Aorta (tissue), 5 donors: ENCODE results near the gene PMVK. TPM values are rescaled to one million over a fixed set of nuclear protein-coding genes. Genes with fewer than 3 reads are reported as not detected.

ENCODE experiments used
- ATAC-seq: fragments of 200-7000 bp; cut with Tn5 transposase; one replicate; pipeline ENCODE4 v1.9.1; 2022; ENCODE audit warnings: moderate library complexity; ENCODE audit not compliant: low FRiP score
- DNase-seq, 2 donors: peaks; one replicate each; pipeline ENCODE4 v3.0.0-alpha.2; 2020
- H3K27ac ChIP-seq, 2 donors: one replicate each; pipeline ENCODE4 v1.5.1; 2013; ENCODE audit warnings: low read length in 2 of 2, mild to moderate bottlenecking in 2 of 2, moderate library complexity in 2 of 2, control low read depth in 1 of 2, inconsistent platforms in 1 of 2, low read depth in 1 of 2
- H3K27me3 ChIP-seq, 2 donors: one replicate each; pipeline ENCODE4 v1.6.1; 2013; ENCODE audit warnings: control low read depth in 1 of 2, low read length in 1 of 2, mild to moderate bottlenecking in 1 of 2, moderate library complexity in 1 of 2; ENCODE audit not compliant: insufficient read depth in 2 of 2, control insufficient read depth in 1 of 2
- H3K36me3 ChIP-seq, 2 donors: one replicate each; pipeline ENCODE4 v1.6.1; 2013; ENCODE audit warnings: control low read depth in 1 of 2, low read length in 1 of 2, mild to moderate bottlenecking in 1 of 2; ENCODE audit not compliant: insufficient read depth in 2 of 2, control insufficient read depth in 1 of 2
- H3K4me1 ChIP-seq, 2 donors: one replicate each; pipeline ENCODE4 v1.6.1; 2013; ENCODE audit warnings: low read length in 2 of 2, control low read depth in 1 of 2, mild to moderate bottlenecking in 1 of 2, moderate library complexity in 1 of 2; ENCODE audit not compliant: insufficient read depth in 2 of 2, control insufficient read depth in 1 of 2
- H3K4me3 ChIP-seq, 2 donors: one replicate each; pipeline ENCODE4 v1.5.1; 2013; ENCODE audit warnings: low read length in 2 of 2, control low read depth in 1 of 2, mild to moderate bottlenecking in 1 of 2
- H3K9me3 ChIP-seq: one replicate; pipeline ENCODE4 v1.6.1; 2013; ENCODE audit warnings: mild to moderate bottlenecking, low read length; ENCODE audit not compliant: control insufficient read depth
- WGBS, 2 donors: extraction: QIAGEN DNeasy Blood & Tissue Kit; methylation state at CpG; one replicate each; pipeline ENCODE4 v1.1.7; 2013; 5-methylcytosine and 5-hydroxymethylcytosine counted together
- intact Hi-C, 2 donors: fragments of 100-400 bp; cut with DNase I; formaldehyde crosslinking; loops; one replicate each; pipeline versions ENCODE4 v1.14.2 to v1.15.0; 2022
- microRNA-seq, 2 donors: library from miRNA; unstranded; fragments of <30 nt; microRNA quantifications; one replicate each; pipeline ENCODE4 v1.2.0, GENCODE V29; 2020
- polyA plus RNA-seq, 2 donors: library from polyadenylated mRNA; stranded (reverse); fragments of 200-250 nt; gene quantifications; one replicate each; pipeline ENCODE4 v1.2.3, GENCODE V29; 2013
- total RNA-seq, 2 donors: library from RNA; stranded (reverse); fragmentation: NEBNext Ultra II Directional; extraction: Animal tissue kit (Norgen Biotek cat#: 25700); gene quantifications; one replicate each; pipeline ENCODE4 v1.2.1, GENCODE V29; 2021
- donor health status: healthy with polysubstance abuse.
- donor health status: Bipolar disorder and iron deficiency.
- donor health status: DM: no; HTN: no; CAD: no.
- donor health status: DM: no; HTN: no; CAD: no.
- donor health status: DM: yes; HTN: yes; CAD: no.

The PMVK gene
- total and polyA plus RNA-seq, 4 donors = 21.9 to 52.7 (median 33.8) TPM

DNA sequence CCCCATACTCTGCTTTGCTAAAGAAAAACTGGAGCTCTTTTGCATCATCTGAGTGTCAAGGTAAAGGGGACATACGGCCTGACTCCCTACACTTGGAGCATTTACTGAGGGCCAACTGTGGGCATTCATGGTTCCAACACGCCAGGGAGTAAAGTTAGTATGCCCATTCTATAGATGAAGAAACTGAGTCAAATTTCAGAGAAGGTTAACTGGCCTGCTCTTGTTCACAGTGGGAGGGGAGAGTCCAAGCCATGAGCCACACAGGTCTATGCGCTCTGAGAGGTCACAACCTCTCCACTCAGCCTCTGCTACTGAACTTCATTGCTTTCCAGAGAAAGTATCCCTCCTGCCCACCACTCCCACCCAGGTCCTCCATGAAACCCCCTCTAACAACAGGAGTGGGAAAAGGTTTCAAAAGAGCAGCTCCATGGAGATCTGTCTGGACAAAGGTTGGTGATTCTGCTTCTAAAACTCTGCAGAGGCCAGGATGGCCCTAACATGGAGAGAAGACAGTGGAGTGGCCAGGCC is 59.6 kb downstream of the PMVK start:
- Histone ChIP-seq H3K4me1 (no peaks in the 10 kb centered on the region), H3K9me3 (no peaks in the 10 kb centered on the region), H3K4me3 (no peak overlapping the region), H3K27me3 (peaks cover 0 to 1% of the 10 kb centered on the region in 2 donors), H3K36me3 (no peaks in the 10 kb centered on the region), H3K27ac (no peak overlapping the region)
- intact Hi-C loops = loop anchor here (5.0 kb wide), 1 partner anchor 395 kb away; no protein-coding TSS in a partner anchor
- ATAC-seq = no peak
- peak in 1 of 2 donors; percentile 15 for DNase-seq
- WGBS, 2 donors = 57 to 75% methylated on average over 3 of the region's 3 CpGs

Small RNAs within 50 kb of the gene (microRNA-seq; reads per million reads assigned to microRNA genes)
- gene MIR4258 = 0 to 2.0 reads per million in 2 donors

Other genes with a start within 250 kb of the PMVK start
- gene KCNN3, start 66.4 kb downstream of the PMVK start, total RNA-seq = 1 to 10 TPM; 3.2 to 4.7 TPM
- gene KCNN3, start 66.4 kb downstream of the PMVK start, polyA plus RNA-seq = under 1 TPM; 0.08 to 0.50 TPM
- gene PBXIP1, start 19.4 kb upstream of the PMVK start, total RNA-seq = 100 to 1,000 TPM; 106 to 119 TPM
- 100 to 1,000 TPM in 1 of 2 donors, 10 to 100 TPM in 1; 95.3 to 169 TPM for gene PBXIP1, start 19.4 kb upstream of the PMVK start, polyA plus RNA-seq
- 10 to 100 TPM; 17.3 to 23.6 TPM for gene PYGO2, start 25.1 kb upstream of the PMVK start, total RNA-seq
- 10 to 100 TPM; 11.6 to 16.6 TPM for gene PYGO2, start 25.1 kb upstream of the PMVK start, polyA plus RNA-seq
- gene SHC1, start 34.0 kb upstream of the PMVK start, total RNA-seq = 100 to 1,000 TPM; 165 to 182 TPM
- 100 to 1,000 TPM in 1 of 2 donors, 10 to 100 TPM in 1; 39.1 to 179 TPM for gene SHC1, start 34.0 kb upstream of the PMVK start, polyA plus RNA-seq
- 10 to 100 TPM; 19.3 to 25.5 TPM for gene CKS1B, start 38.0 kb upstream of the PMVK start, total RNA-seq
- gene CKS1B, start 38.0 kb upstream of the PMVK start, polyA plus RNA-seq = 10 to 100 TPM; 38.9 to 58.9 TPM
- gene FLAD1, start 46.6 kb upstream of the PMVK start, total RNA-seq = 10 to 100 TPM; 14.5 to 17.6 TPM
- gene FLAD1, start 46.6 kb upstream of the PMVK start, polyA plus RNA-seq = 10 to 100 TPM; 23.8 to 24.2 TPM
- gene LENEP, start 56.9 kb upstream of the PMVK start, total RNA-seq = not detected
- gene LENEP, start 56.9 kb upstream of the PMVK start, polyA plus RNA-seq = not detected
- 10 to 100 TPM; 46.4 to 71.1 TPM for gene ZBTB7B, start 66.1 kb upstream of the PMVK start, total RNA-seq
- 10 to 100 TPM; 23.3 to 32.8 TPM for gene ZBTB7B, start 66.1 kb upstream of the PMVK start, polyA plus RNA-seq
- 1 to 10 TPM in 1 of 2 donors, under 1 TPM in 1; 0.75 to 1.8 TPM for gene DCST2, start 97.1 kb upstream of the PMVK start, total RNA-seq
- 1 to 10 TPM in 1 of 2 donors, under 1 TPM in 1; 0.25 to 5.6 TPM for gene DCST2, start 97.1 kb upstream of the PMVK start, polyA plus RNA-seq
- under 1 TPM in 1 of 2 donors, not detected in 1; 0.26 TPM for gene DCST1, start 97.1 kb upstream of the PMVK start, total RNA-seq
- not detected for gene DCST1, start 97.1 kb upstream of the PMVK start, polyA plus RNA-seq
- 100 to 1,000 TPM; 129 to 180 TPM for gene ADAM15, start 114.6 kb upstream of the PMVK start, total RNA-seq
- 10 to 100 TPM; 17.3 to 89.3 TPM for gene ADAM15, start 114.6 kb upstream of the PMVK start, polyA plus RNA-seq
- 1 to 10 TPM; 3.0 to 5.7 TPM for gene EFNA4, start 127.0 kb upstream of the PMVK start, total RNA-seq
- 1 to 10 TPM; 3.9 to 4.0 TPM for gene EFNA4, start 127.0 kb upstream of the PMVK start, polyA plus RNA-seq
- 1 to 10 TPM; 1.8 to 3.2 TPM for gene EFNA3, start 142.1 kb upstream of the PMVK start, total RNA-seq
- under 1 TPM in 1 of 2 donors, not detected in 1; 0.41 TPM for gene EFNA3, start 142.1 kb upstream of the PMVK start, polyA plus RNA-seq
- 10 to 100 TPM; 18.9 to 49.1 TPM for gene EFNA1, start 191.2 kb upstream of the PMVK start, total RNA-seq
- gene EFNA1, start 191.2 kb upstream of the PMVK start, polyA plus RNA-seq = 10 to 100 TPM in 1 of 2 donors, 1 to 10 TPM in 1; 7.1 to 12.1 TPM
- 10 to 100 TPM; 19.8 to 26.8 TPM for gene SLC50A1, start 199.1 kb upstream of the PMVK start, total RNA-seq
- 10 to 100 TPM; 22.7 to 28.2 TPM for gene SLC50A1, start 199.1 kb upstream of the PMVK start, polyA plus RNA-seq
- gene DPM3, start 203.8 kb upstream of the PMVK start, total RNA-seq = 10 to 100 TPM; 42.4 to 52.4 TPM
- 100 to 1,000 TPM; 162 to 200 TPM for gene DPM3, start 203.8 kb upstream of the PMVK start, polyA plus RNA-seq
- gene KRTCAP2, start 236.6 kb upstream of the PMVK start, total RNA-seq = 100 to 1,000 TPM; 136 to 143 TPM
- 100 to 1,000 TPM; 179 to 255 TPM for gene KRTCAP2, start 236.6 kb upstream of the PMVK start, polyA plus RNA-seq
- 1 to 10 TPM; 1.6 to 3.4 TPM for gene TRIM46, start 237.1 kb upstream of the PMVK start, total RNA-seq
- 1 to 10 TPM in 1 of 2 donors, under 1 TPM in 1; 0.50 to 2.1 TPM for gene TRIM46, start 237.1 kb upstream of the PMVK start, polyA plus RNA-seq